Activated naive CD4-positive, alpha-beta T cell treated with anti-CD3 and anti-CD28 coated beads for 36 hours (primary cell): ENCODE data around the gene ZNF236. TPM values are rescaled to one million over a fixed set of nuclear protein-coding genes. Genes with fewer than 3 reads are reported as not detected.
"Not testable (repeated sequence)": the region's sequence is repeated elsewhere in the genome, so short reads cannot be mapped to it uniquely, and the experiment has no call there.

ENCODE experiments used
- CTCF ChIA-PET: fragments of 350-600 bp; sonication (Branson Sonifier 250); formaldehyde crosslinking; loops from one replicate; lab custom pipeline; 2021; ENCODE audit warnings: antibody characterized with exemption; lab: Charles Lee
- DNase-seq: peaks from one replicate; pipeline ENCODE4 v3.0.0-alpha.2; 2020
- H3K27ac Mint-ChIP-seq: one replicate; pipeline ENCODE4 v1.8.0; 2021; ENCODE audit warnings: mild to moderate bottlenecking, mixed read lengths
- H3K27me3 Mint-ChIP-seq: one replicate; pipeline ENCODE4 v1.8.0; 2021; ENCODE audit warnings: low read depth, mixed read lengths
- H3K36me3 Mint-ChIP-seq: one replicate; pipeline ENCODE4 v1.8.0; 2021; ENCODE audit warnings: low read depth, mixed read lengths
- H3K4me1 Mint-ChIP-seq: one replicate; pipeline ENCODE4 v1.8.0; 2021; ENCODE audit warnings: low read depth, mixed read lengths
- H3K4me3 Mint-ChIP-seq: one replicate; pipeline ENCODE4 v1.8.0; 2021; ENCODE audit warnings: mild to moderate bottlenecking, moderate library complexity, mixed read lengths
- H3K9me3 Mint-ChIP-seq: one replicate; pipeline ENCODE4 v1.8.0; 2021; ENCODE audit warnings: mixed read lengths
- intact Hi-C: fragments of 100-400 bp; cut with micrococcal nuclease; formaldehyde crosslinking; loops from one replicate; pipeline ENCODE4 v1.15.1; 2023
- total RNA-seq, 2 experiments: library from RNA; stranded (reverse); gene quantifications; one replicate each; pipeline ENCODE4 v1.2.3, GENCODE V29; 2021

Gene ZNF236
- total RNA-seq, result 10 to 100 TPM; 13.7 to 17.7 TPM

GRCh38 chr18:76822506-76823160 is at the start of gene ZNF236:
Gene ZNF236, plus strand, starts transcription at chr18:76822557. Its CDS starts 51 bp downstream, at chr18:76822608.
- intact Hi-C loops, result loop anchor here (2.0 to 5.0 kb wide), 4 partner anchors 160 to 330 kb away; partner anchors contain the start of gene MBP
- Mint-ChIP-seq H3K4me1 (peaks cover 51% of the 10 kb centered on the region), H3K27ac (peak within 1 kb of the TSS; percentile 92), H3K9me3 (no peaks in the 10 kb centered on the region), H3K4me3 (peak within 1 kb of the TSS; percentile 90), H3K36me3 (peaks cover 9% of the 10 kb centered on the region), H3K27me3 (no peaks in the 10 kb centered on the region)
- CTCF ChIA-PET, result interaction anchor here (5.0 kb wide), 1 partner anchor 20 kb away, joined by 49 read pairs; no protein-coding TSS in a partner anchor
- DNase-seq, result peak; percentile 57

- no peak overlapping the region for H3K27ac Mint-ChIP-seq
- intact Hi-C loops, result no loop called here
- H3K36me3 Mint-ChIP-seq, result no peaks in the 10 kb centered on the region
- no peak for DNase-seq
- H3K9me3 Mint-ChIP-seq, result peaks cover 5% of the 10 kb centered on the region
- no peaks in the 10 kb centered on the region for H3K4me1 Mint-ChIP-seq
- H3K4me3 Mint-ChIP-seq, result no peak overlapping the region
- peaks cover 3% of the 10 kb centered on the region for H3K27me3 Mint-ChIP-seq
- CTCF ChIA-PET, result interaction anchor here (1.1 kb wide), 1 partner anchor 30 kb away, joined by 4 read pairs; no protein-coding TSS in a partner anchor
Measured at GRCh38 chr18:76772665-76773064, 49.7 kb upstream of the ZNF236 start.

GRCh38 chr18:76777036-76777435 is 45.3 kb upstream of the ZNF236 start:
- intact Hi-C loops, H3K27ac Mint-ChIP-seq, H3K4me1 Mint-ChIP-seq, CTCF ChIA-PET, H3K36me3 Mint-ChIP-seq, H3K9me3 Mint-ChIP-seq, H3K27me3 Mint-ChIP-seq, H3K4me3 Mint-ChIP-seq, DNase-seq: not testable (repeated sequence)

GRCh38 chr18:76783786-76784484 is 38.4 kb upstream of the ZNF236 start:
- peaks cover 4% of the 10 kb centered on the region for H3K27me3 Mint-ChIP-seq
- CTCF ChIA-PET, result interaction anchor here (1.0 kb wide), 1 partner anchor 19 kb away, joined by 3 read pairs; no protein-coding TSS in a partner anchor
- no peak overlapping the region for H3K4me3 Mint-ChIP-seq
- no peak for DNase-seq
- H3K4me1 Mint-ChIP-seq, result peaks cover 7% of the 10 kb centered on the region
- H3K9me3 Mint-ChIP-seq, result no peaks in the 10 kb centered on the region
- no peak overlapping the region for H3K27ac Mint-ChIP-seq
- intact Hi-C loops, result no loop called here
- H3K36me3 Mint-ChIP-seq, result no peaks in the 10 kb centered on the region

- Mint-ChIP-seq H3K27me3 (peaks cover 2% of the 10 kb centered on the region), H3K36me3 (no peaks in the 10 kb centered on the region), H3K4me3 (no peak overlapping the region), H3K27ac (no peak overlapping the region), H3K4me1 (peaks cover 7% of the 10 kb centered on the region), H3K9me3 (peaks cover 3% of the 10 kb centered on the region)
- no peak for DNase-seq
- intact Hi-C loops, result no loop called here
- CTCF ChIA-PET, result interaction anchor here (0.7 to 1.3 kb wide), 3 partner anchors 16 to 96 kb away, joined by 3 to 4 read pairs (median 3); no protein-coding TSS in a partner anchor
Measured at GRCh38 chr18:76785872-76786271, 36.5 kb upstream of the ZNF236 start.

GRCh38 chr18:76788571-76789317 is 33.6 kb upstream of the ZNF236 start:
- Mint-ChIP-seq H3K4me3 (no peak overlapping the region), H3K27me3 (no peaks in the 10 kb centered on the region), H3K9me3 (peaks cover 12% of the 10 kb centered on the region), H3K27ac (no peak overlapping the region), H3K4me1 (peaks cover 7% of the 10 kb centered on the region), H3K36me3 (no peaks in the 10 kb centered on the region)
- DNase-seq, result no peak
- CTCF ChIA-PET, result interaction anchor here (0.6 to 1.8 kb wide), 5 partner anchors 9 to 168 kb away, joined by 3 to 13 read pairs (median 4); no protein-coding TSS in a partner anchor
- intact Hi-C loops, result no loop called here

GRCh38 chr18:76791106-76791505 is 31.3 kb upstream of the ZNF236 start:
- Mint-ChIP-seq H3K4me1 (peaks cover 7% of the 10 kb centered on the region), H3K27me3 (peaks cover 3% of the 10 kb centered on the region), H3K27ac (no peak overlapping the region), H3K9me3 (peaks cover 12% of the 10 kb centered on the region), H3K4me3 (no peak overlapping the region), H3K36me3 (no peaks in the 10 kb centered on the region)
- intact Hi-C loops, result no loop called here
- no peak for DNase-seq
- CTCF ChIA-PET, result interaction anchor here (0.6 to 2.6 kb wide), 5 partner anchors 10 to 1609 kb away, joined by 3 to 13 read pairs (median 4); no protein-coding TSS in a partner anchor

- no peak overlapping the region for H3K27ac Mint-ChIP-seq
- CTCF ChIA-PET, result interaction anchor here (1.0 to 2.6 kb wide), 2 partner anchors 12 to 193 kb away, joined by 3 to 13 read pairs; no protein-coding TSS in a partner anchor
- no peak overlapping the region for H3K4me3 Mint-ChIP-seq
- no peaks in the 10 kb centered on the region for H3K36me3 Mint-ChIP-seq
- H3K4me1 Mint-ChIP-seq, result peaks cover 7% of the 10 kb centered on the region
- DNase-seq, result no peak
- intact Hi-C loops, result no loop called here
- peaks cover 12% of the 10 kb centered on the region for H3K9me3 Mint-ChIP-seq
- peaks cover 4% of the 10 kb centered on the region for H3K27me3 Mint-ChIP-seq
Measured at GRCh38 chr18:76791642-76792041, 30.7 kb upstream of the ZNF236 start.

- intact Hi-C loops, result no loop called here
- no peak overlapping the region for H3K4me3 Mint-ChIP-seq
- peaks cover 4% of the 10 kb centered on the region for H3K27me3 Mint-ChIP-seq
- DNase-seq, result no peak
- no peak overlapping the region for H3K27ac Mint-ChIP-seq
- CTCF ChIA-PET, result interaction anchor here (1.6 kb wide), 1 partner anchor 9 kb away, joined by 6 read pairs; no protein-coding TSS in a partner anchor
- H3K4me1 Mint-ChIP-seq, result no peaks in the 10 kb centered on the region
- peaks cover 16% of the 10 kb centered on the region for H3K9me3 Mint-ChIP-seq
- H3K36me3 Mint-ChIP-seq, result no peaks in the 10 kb centered on the region
Measured at GRCh38 chr18:76794326-76794725, 28.0 kb upstream of the ZNF236 start.

GRCh38 chr18:76801567-76802505 is 20.5 kb upstream of the ZNF236 start:
- Mint-ChIP-seq H3K27ac (no peak overlapping the region), H3K4me3 (peak overlapping the region; percentile 15), H3K4me1 (peaks cover 9% of the 10 kb centered on the region), H3K9me3 (peaks cover 4% of the 10 kb centered on the region), H3K36me3 (no peaks in the 10 kb centered on the region), H3K27me3 (peaks cover 5% of the 10 kb centered on the region)
- CTCF ChIA-PET, result interaction anchor here (0.6 to 4.1 kb wide), 38 partner anchors 10 to 466 kb away, joined by 3 to 117 read pairs (median 4); no protein-coding TSS in a partner anchor
- intact Hi-C loops, result loop anchor here (1.0 to 5.0 kb wide), 9 partner anchors 19 to 900 kb away; no protein-coding TSS in a partner anchor
- peak; percentile 39 for DNase-seq

- intact Hi-C loops, result loop anchor here (1.0 to 5.0 kb wide), 7 partner anchors 17 to 899 kb away; no protein-coding TSS in a partner anchor
- Mint-ChIP-seq H3K9me3 (no peaks in the 10 kb centered on the region), H3K27me3 (peaks cover 5% of the 10 kb centered on the region), H3K36me3 (no peaks in the 10 kb centered on the region), H3K27ac (no peak overlapping the region), H3K4me1 (peaks cover 9% of the 10 kb centered on the region), H3K4me3 (peak overlapping the region; percentile 15)
- DNase-seq, result no peak
- CTCF ChIA-PET, result interaction anchor here (0.7 to 4.1 kb wide), 60 partner anchors 8 to 900 kb away, joined by 3 to 117 read pairs (median 4); no protein-coding TSS in a partner anchor
Measured at GRCh38 chr18:76803413-76803812, 18.9 kb upstream of the ZNF236 start.
